ENCODE measurements around the gene LYZL1.

LYZL1 gene

GRCh38 chr10:29254123-29255046 is 34.5 kb upstream of the LYZL1 start:
- no peak for TF ChIP-seq ZFX (IDR thresholded peaks at IDR 0.05; ENCODE audit: borderline replicate concordance)
- TF ChIP-seq CTCF (IDR thresholded peaks at IDR 0.05) = no peak
- no peak overlapping the region for H3K27ac ChIP-seq

GRCh38 chr10:29255104-29255503 is 33.8 kb upstream of the LYZL1 start:
- TF ChIP-seq CTCF (IDR thresholded peaks at IDR 0.05) (no peak), ZFX (IDR thresholded peaks at IDR 0.05; ENCODE audit: borderline replicate concordance) (no peak)
- no peak overlapping the region for H3K27ac ChIP-seq

GRCh38 chr10:29256019-29256418 is 32.9 kb upstream of the LYZL1 start:
- TF ChIP-seq CTCF (IDR thresholded peaks at IDR 0.05) (no peak), ZFX (IDR thresholded peaks at IDR 0.05; ENCODE audit: borderline replicate concordance) (no peak)
- H3K27ac ChIP-seq = no peak overlapping the region

GRCh38 chr10:29256586-29256985 is 32.3 kb upstream of the LYZL1 start:
- no peak for TF ChIP-seq ZFX (IDR thresholded peaks at IDR 0.05; ENCODE audit: borderline replicate concordance)
- no peak for TF ChIP-seq CTCF (IDR thresholded peaks at IDR 0.05)
- H3K27ac ChIP-seq = no peak overlapping the region

- no peak overlapping the region for H3K27ac ChIP-seq
- TF ChIP-seq ZFX (IDR thresholded peaks at IDR 0.05; ENCODE audit: borderline replicate concordance) (no peak), CTCF (IDR thresholded peaks at IDR 0.05) (no peak)
Measured at GRCh38 chr10:29257106-29257783, 31.6 kb upstream of the LYZL1 start.

GRCh38 chr10:29257784-29258135 is 31.1 kb upstream of the LYZL1 start:
- H3K27ac ChIP-seq = no peak overlapping the region

More at GRCh38 chr10:29257784-29258135, 31.1 kb upstream of the LYZL1 start:
- no peak for TF ChIP-seq ZFX (IDR thresholded peaks at IDR 0.05; ENCODE audit: borderline replicate concordance)
- TF ChIP-seq CTCF (IDR thresholded peaks at IDR 0.05) = no peak

Data from 22Rv1 (cell line).